Transverse colon (tissue), 4 donors: ENCODE measurements around the gene DRG2.

Experiments used
- CTCF ChIP-seq, 5 experiments: fragments of 200-600 bp in 3 of 5; fragments of 450-650 bp in 2 of 5; sonication (generic) in 3 of 5; IDR thresholded peaks; 1 replicate in 2 of 5; 2 replicates in 3 of 5; pipeline ENCODE4 v1.5.1; 2016 to 2017; ENCODE audit warnings: antibody characterized with exemption in 5 of 5, inconsistent platforms in 3 of 5, mild to moderate bottlenecking in 2 of 5, moderate library complexity in 1 of 5
- EP300 ChIP-seq: sonication (generic); formaldehyde crosslinking; IDR thresholded peaks from one replicate; pipeline ENCODE4 v1.6.1; 2017; ENCODE audit warnings: antibody characterized with exemption, low read depth
- POLR2A ChIP-seq: fragments of 450-650 bp; IDR thresholded peaks from one replicate; pipeline ENCODE4 v1.6.1; 2016; ENCODE audit warnings: antibody characterized with exemption, mild to moderate bottlenecking, moderate library complexity
- POLR2AphosphoS5 ChIP-seq, 3 donors: sonication (generic); formaldehyde crosslinking; IDR thresholded peaks; one replicate each; pipeline ENCODE4 v1.6.1; 2016; ENCODE audit warnings: antibody characterized with exemption in 3 of 3

- no peak for TF ChIP-seq POLR2A
- no peak for TF ChIP-seq CTCF (IDR thresholded peaks at IDR 0.05)
- no peak for TF ChIP-seq POLR2AphosphoS5 (IDR thresholded peaks at IDR 0.05)
- TF ChIP-seq EP300: no peak
These were observed 48.0 kb upstream of the DRG2 start for GRCh38 chr17:18039535-18040260.
